Heart left ventricle (tissue), 16 donors: ENCODE data around the gene CAND2. TPM values are rescaled to one million over a fixed set of nuclear protein-coding genes. Genes with fewer than 3 reads are reported as not detected.
"Not testable (repeated sequence)": the region's sequence is repeated elsewhere in the genome, so short reads cannot be mapped to it uniquely, and the experiment has no call there.

Experiments
- ATAC-seq, 4 donors: fragments of 200-7000 bp; cut with Tn5 transposase; one replicate each; pipeline ENCODE4 v1.9.1; 2020 to 2022; ENCODE audit warnings: moderate library complexity in 4 of 4, mild to moderate bottlenecking in 3 of 4, moderate number of reproducible peaks in 1 of 4
- DNase-seq, 5 donors: peaks; one replicate each; pipeline ENCODE4 v3.0.0-alpha.2; 2020
- H3K27ac ChIP-seq, 12 donors: fragments of 200-600 bp; sonication (generic) in 4 of 12; one replicate each; pipeline versions ENCODE4 v1.5.0 to v1.8.0; 2016 to 2022; ENCODE audit warnings: mild to moderate bottlenecking in 2 of 12
- H3K27me3 ChIP-seq, 9 donors: fragments of 200-600 bp; sonication (generic) in 2 of 9; one replicate each; pipeline versions ENCODE4 v1.5.1 to v1.8.0; 2016 to 2022; ENCODE audit warnings: mild to moderate bottlenecking in 3 of 9
- H3K36me3 ChIP-seq, 9 donors: fragments of 200-600 bp; sonication (generic) in 2 of 9; one replicate each; pipeline versions ENCODE4 v1.5.0 to v1.8.0; 2018 to 2022; ENCODE audit warnings: mild to moderate bottlenecking in 2 of 9
- H3K4me1 ChIP-seq, 12 donors: fragments of 200-600 bp; sonication (generic) in 4 of 12; one replicate each; pipeline versions ENCODE4 v1.5.0 to v1.8.0; 2016 to 2022; ENCODE audit warnings: mild to moderate bottlenecking in 3 of 12
- H3K4me3 ChIP-seq, 12 donors: fragments of 200-600 bp; sonication (generic) in 4 of 12; one replicate each; pipeline versions ENCODE4 v1.5.0 to v1.8.0; 2017 to 2022; ENCODE audit warnings: mild to moderate bottlenecking in 9 of 12, moderate library complexity in 4 of 12
- H3K9me3 ChIP-seq, 12 donors: fragments of 200-600 bp; sonication (generic) in 4 of 12; one replicate each; pipeline versions ENCODE4 v1.5.0 to v1.8.0; 2016 to 2022; ENCODE audit warnings: mild to moderate bottlenecking in 1 of 12
- CTCF ChIP-seq, 12 donors: fragments of 200-600 bp; sonication (generic) in 4 of 12; IDR thresholded peaks; one replicate each; pipeline versions ENCODE4 v1.5.0 to v1.8.0; 2018 to 2022; ENCODE audit warnings: antibody characterized with exemption in 12 of 12, mild to moderate bottlenecking in 5 of 12
- POLR2A ChIP-seq, 2 donors: fragments of 450-650 bp; IDR thresholded peaks; one replicate each; pipeline ENCODE4 v1.6.1; 2017; ENCODE audit warnings: antibody characterized with exemption in 2 of 2, mild to moderate bottlenecking in 2 of 2, moderate library complexity in 2 of 2
- whole genome bisulfite sequencing, 4 donors: extraction: QIAGEN DNeasy Blood & Tissue Kit in 2 of 4; methylation state at CpG; one replicate each; pipeline versions ENCODE4 v1.1.5 to v1.1.7; 2013 to 2018; 5-methylcytosine and 5-hydroxymethylcytosine counted together
- intact Hi-C, 10 donors: fragments of 100-400 bp; cut with DNase I; formaldehyde crosslinking; loops; one replicate each; pipeline versions ENCODE4 v1.11.1 to v1.14.2; 2022
- polyA plus RNA-seq, 2 donors: library from polyadenylated mRNA; stranded (reverse); fragments of 200-250 nt; gene quantifications; one replicate each; pipeline ENCODE4 v1.2.3, GENCODE V29; 2013
- total RNA-seq, 9 donors: library from RNA; depleted of rRNA in 2 of 9; stranded (reverse); fragments of >200 nt in 2 of 9; fragmentation: NEBNext Ultra II Directional in 3 of 9; extraction: Animal tissue kit (Norgen Biotek cat#: 25700) in 3 of 9; gene quantifications; one replicate each; pipeline versions ENCODE4 v1.1.0 to v1.2.4, GENCODE V29; 2016 to 2023
- donor health status: ischemic (EF 13 %, LVEDD 7.1; RV severe dilation, severe dysfunction).
- donor health status: healthy with polysubstance abuse.
- donor health status: DM: no; HTN: yes; CAD: no.
- donor health status: DM: no; HTN: no; CAD: no.
- donor health status: ischemic (EF 25% LVEDD 6.9; RV normal size, moderate dysfunction).
- donor health status: ischemic (EF 25% LVEDD 5.7; RV mildly dilated, moderate dysfunction).
- donor health status: healthy.
- donor health status: DM: yes; HTN: yes; CAD: no.
- donor health status: ischemic (EF 35%, LVEDD 5.7; RV mildly dilated, moderate dysfunction).
- donor health status: nonischemic (EF 11% LVEDD 7.7; RV severe dilation, severe dysfunction).
- donor health status: DM: yes; HTN: yes; CAD: no.
- donor health status: PGD.
- donor health status: ischemic (EF 29% LVEDD 5.4; RV normal size, mild dysfunction).
- donor health status: nonischemic (EF 23%, LVEDD 6.1; RV moderate dilation, normal function).

Gene CAND2
- total and polyA plus RNA-seq, 11 donors = 11.7 to 87.5 (median 67.2) TPM

- 94 to 96% (median 95%) methylated on average over 7 of the region's 7 CpGs for WGBS, 4 donors
- TF ChIP-seq CTCF (IDR thresholded peaks at IDR 0.05) (no peak), POLR2A (IDR thresholded peaks at IDR 0.05) (no peak)
- H3K27me3 ChIP-seq = peaks cover 0 to 4% (median 0%) of the 10 kb centered on the region in 9 donors
- ATAC-seq (no peak), DNase-seq (peak in 1 of 5 donors; percentile 13)
- no peaks in the 10 kb centered on the region for H3K36me3 ChIP-seq
- H3K4me1 ChIP-seq = peaks cover 0 to 11% (median 6%) of the 10 kb centered on the region in 12 donors
- intact Hi-C loops = loop anchor here in 2 of 10 donors (10.0 kb wide), 2 partner anchors 578 to 962 kb away; no protein-coding TSS in a partner anchor
- no peak overlapping the region for H3K27ac ChIP-seq
- no peaks in the 10 kb centered on the region for H3K9me3 ChIP-seq
- H3K4me3 ChIP-seq = no peak overlapping the region
These were observed 80.6 kb downstream of the CAND2 start for GRCh38 chr3:12877040-12877439.

GRCh38 chr3:12878141-12878574 is 81.7 kb downstream of the CAND2 start:
- WGBS, 4 donors = 84 to 100% (median 94%) methylated on average over 2 of the region's 2 CpGs
- peaks cover 0 to 11% (median 6%) of the 10 kb centered on the region in 12 donors for H3K4me1 ChIP-seq
- intact Hi-C loops = loop anchor here in 2 of 10 donors (10.0 kb wide), 2 partner anchors 577 to 963 kb away; no protein-coding TSS in a partner anchor

GRCh38 chr3:12878758-12879157 is 82.3 kb downstream of the CAND2 start:
- not testable (repeated sequence) for DNase-seq, H3K27me3 ChIP-seq, H3K36me3 ChIP-seq, H3K27ac ChIP-seq, ATAC-seq, H3K9me3 ChIP-seq, H3K4me3 ChIP-seq
- intact Hi-C loops = loop anchor here in 2 of 10 donors (10.0 kb wide), 2 partner anchors 576 to 964 kb away; no protein-coding TSS in a partner anchor
- 69 to 76% (median 72%) methylated on average over 2 of the region's 2 CpGs for WGBS, 4 donors
- peaks cover 0 to 13% (median 7%) of the 10 kb centered on the region in 12 donors for H3K4me1 ChIP-seq

More at GRCh38 chr3:12878141-12878574, 81.7 kb downstream of the CAND2 start:
- ATAC-seq (no peak), DNase-seq (peak in 1 of 5 donors; percentile 4)
- no peak overlapping the region for H3K4me3 ChIP-seq
- H3K27ac ChIP-seq = no peak overlapping the region
- peaks cover 0 to 4% (median 0%) of the 10 kb centered on the region in 9 donors for H3K27me3 ChIP-seq
- no peaks in the 10 kb centered on the region for H3K9me3 ChIP-seq
- no peak for TF ChIP-seq POLR2A (IDR thresholded peaks at IDR 0.05)
- TF ChIP-seq CTCF (IDR thresholded peaks at IDR 0.05) = no peak
- H3K36me3 ChIP-seq = no peaks in the 10 kb centered on the region

GRCh38 chr3:12879191-12879815 is 82.8 kb downstream of the CAND2 start:
- DNase-seq (peak in 1 of 5 donors; percentile 8), ATAC-seq (no peak)
- peaks cover 0 to 4% (median 0%) of the 10 kb centered on the region in 9 donors for H3K27me3 ChIP-seq
- intact Hi-C loops = loop anchor here in 2 of 10 donors (10.0 kb wide), 2 partner anchors 575 to 965 kb away; no protein-coding TSS in a partner anchor
- H3K4me1 ChIP-seq = peaks cover 0 to 18% (median 7%) of the 10 kb centered on the region in 12 donors
- H3K9me3 ChIP-seq = no peaks in the 10 kb centered on the region
- H3K27ac ChIP-seq = no peak overlapping the region
- TF ChIP-seq CTCF (IDR thresholded peaks at IDR 0.05) (no peak), POLR2A (IDR thresholded peaks at IDR 0.05) (no peak)
- no peak overlapping the region for H3K4me3 ChIP-seq
- H3K36me3 ChIP-seq = no peaks in the 10 kb centered on the region
- WGBS, 4 donors = 83 to 94% (median 90%) methylated on average over 4 to 5 of the region's 5 CpGs

- intact Hi-C loops, H3K36me3 ChIP-seq, H3K27me3 ChIP-seq, ATAC-seq, H3K4me3 ChIP-seq, H3K27ac ChIP-seq, H3K9me3 ChIP-seq: not testable (repeated sequence)
- H3K4me1 ChIP-seq = peaks cover 0 to 11% (median 0%) of the 10 kb centered on the region in 12 donors
- peak in 1 of 5 donors; percentile 1 for DNase-seq
- 95 to 99% (median 96%) methylated on average over 12 of the region's 12 CpGs for WGBS, 4 donors
These were observed 85.4 kb downstream of the CAND2 start for GRCh38 chr3:12881858-12882257.
